GM12875 (cell line): ENCODE data around the gene CCSAP.

Experiments used
- H3K4me3 ChIP-seq: one replicate; pipeline ENCODE4 v1.5.1; 2011; ENCODE audit warnings: low read depth, low read length, control low read depth
- TF ChIP-seq, protein P1 (sequence below): IDR thresholded peaks from 2 replicates; pipeline ENCODE4 v1.5.1; 2011; ENCODE audit warnings: low read depth, mild to moderate bottlenecking, control low read depth, inconsistent platforms, low read length, moderate library complexity, borderline replicate concordance; ENCODE audit not compliant: insufficient read depth

Gene CCSAP, protein sequence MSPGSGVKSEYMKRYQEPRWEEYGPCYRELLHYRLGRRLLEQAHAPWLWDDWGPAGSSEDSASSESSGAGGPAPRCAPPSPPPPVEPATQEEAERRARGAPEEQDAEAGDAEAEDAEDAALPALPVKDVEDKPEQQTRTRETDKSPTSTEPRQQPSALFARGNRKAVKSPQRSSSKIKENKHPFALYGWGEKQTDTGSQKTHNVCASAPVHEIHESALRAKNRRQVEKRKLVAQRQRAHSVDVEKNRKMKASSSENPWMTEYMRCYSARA

DNA sequence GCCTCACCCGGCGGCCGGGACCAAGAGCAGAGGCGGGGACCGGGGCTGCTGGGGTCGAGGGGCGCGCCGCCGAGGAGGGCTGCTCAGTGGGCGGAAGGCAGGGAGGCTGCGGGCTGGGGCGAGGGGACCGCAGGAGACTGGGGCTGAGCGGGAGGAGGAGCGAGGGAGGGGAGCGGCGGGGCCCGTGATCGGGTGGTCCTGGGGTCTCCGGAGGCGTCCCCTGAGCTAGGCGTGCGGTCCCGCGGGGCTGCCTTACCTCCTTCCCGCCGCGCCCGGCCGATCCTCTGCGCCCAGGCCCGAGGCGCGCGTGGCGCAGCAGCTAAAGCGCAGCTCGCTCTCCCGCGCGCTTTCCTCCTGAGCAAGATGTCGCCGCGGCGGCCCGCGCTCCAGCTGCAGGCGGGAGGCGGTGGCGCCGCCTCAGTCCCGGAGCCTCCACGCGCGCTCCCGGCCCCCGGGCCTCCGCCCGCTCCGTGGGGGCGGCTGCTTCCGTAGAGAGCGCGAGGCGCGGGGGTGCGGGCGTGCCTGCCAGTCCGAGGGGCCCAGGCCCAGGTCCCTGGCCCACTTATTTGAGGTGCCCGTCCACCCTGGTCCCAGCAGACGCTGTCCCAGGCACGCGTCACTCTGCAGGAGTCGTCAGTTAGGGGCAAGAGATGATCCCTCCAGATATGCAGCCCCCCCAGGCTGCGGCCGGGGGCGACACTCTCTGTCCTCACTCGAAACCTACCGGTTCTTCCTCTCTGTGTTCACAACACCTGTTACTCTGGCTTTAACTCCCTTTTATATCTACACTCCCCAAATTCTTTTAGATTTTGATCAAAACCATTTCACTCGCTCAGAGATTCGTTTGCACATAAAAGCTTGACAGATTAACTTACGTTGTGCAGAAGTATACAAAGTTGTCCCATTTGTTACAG, at the start of gene CCSAP:
Gene CCSAP, minus strand, starts transcription at position 392 of the 914 bp plus-strand sequence. CDS start 582 bp downstream, outside the sequence.
- peak within 1 kb of the TSS; percentile 91 for H3K4me3 ChIP-seq
- TF ChIP-seq, protein P1, sequence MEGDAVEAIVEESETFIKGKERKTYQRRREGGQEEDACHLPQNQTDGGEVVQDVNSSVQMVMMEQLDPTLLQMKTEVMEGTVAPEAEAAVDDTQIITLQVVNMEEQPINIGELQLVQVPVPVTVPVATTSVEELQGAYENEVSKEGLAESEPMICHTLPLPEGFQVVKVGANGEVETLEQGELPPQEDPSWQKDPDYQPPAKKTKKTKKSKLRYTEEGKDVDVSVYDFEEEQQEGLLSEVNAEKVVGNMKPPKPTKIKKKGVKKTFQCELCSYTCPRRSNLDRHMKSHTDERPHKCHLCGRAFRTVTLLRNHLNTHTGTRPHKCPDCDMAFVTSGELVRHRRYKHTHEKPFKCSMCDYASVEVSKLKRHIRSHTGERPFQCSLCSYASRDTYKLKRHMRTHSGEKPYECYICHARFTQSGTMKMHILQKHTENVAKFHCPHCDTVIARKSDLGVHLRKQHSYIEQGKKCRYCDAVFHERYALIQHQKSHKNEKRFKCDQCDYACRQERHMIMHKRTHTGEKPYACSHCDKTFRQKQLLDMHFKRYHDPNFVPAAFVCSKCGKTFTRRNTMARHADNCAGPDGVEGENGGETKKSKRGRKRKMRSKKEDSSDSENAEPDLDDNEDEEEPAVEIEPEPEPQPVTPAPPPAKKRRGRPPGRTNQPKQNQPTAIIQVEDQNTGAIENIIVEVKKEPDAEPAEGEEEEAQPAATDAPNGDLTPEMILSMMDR = no peak

DNA sequence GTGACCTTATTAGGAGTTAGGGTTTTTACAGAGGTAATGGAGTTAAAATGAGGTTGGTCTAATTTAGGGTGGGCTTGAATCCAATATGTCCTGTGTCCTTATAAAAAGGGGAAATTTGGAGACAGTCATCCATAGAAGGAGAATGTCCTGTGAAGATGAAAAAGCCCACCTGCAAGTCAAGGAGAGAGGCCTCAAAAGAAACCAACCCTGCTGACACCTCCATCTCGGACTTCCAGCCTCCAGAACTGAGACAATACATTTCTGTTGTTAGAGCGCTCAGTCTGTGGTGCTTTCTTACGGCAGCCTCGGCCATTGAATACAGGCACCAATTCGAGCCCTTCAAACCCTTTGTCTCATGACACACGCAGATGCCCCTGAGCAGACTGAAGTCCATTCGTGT, 47.3 kb upstream of the CCSAP start:
- TF ChIP-seq, protein P1 = no peak
- no peak overlapping the region for H3K4me3 ChIP-seq

DNA sequence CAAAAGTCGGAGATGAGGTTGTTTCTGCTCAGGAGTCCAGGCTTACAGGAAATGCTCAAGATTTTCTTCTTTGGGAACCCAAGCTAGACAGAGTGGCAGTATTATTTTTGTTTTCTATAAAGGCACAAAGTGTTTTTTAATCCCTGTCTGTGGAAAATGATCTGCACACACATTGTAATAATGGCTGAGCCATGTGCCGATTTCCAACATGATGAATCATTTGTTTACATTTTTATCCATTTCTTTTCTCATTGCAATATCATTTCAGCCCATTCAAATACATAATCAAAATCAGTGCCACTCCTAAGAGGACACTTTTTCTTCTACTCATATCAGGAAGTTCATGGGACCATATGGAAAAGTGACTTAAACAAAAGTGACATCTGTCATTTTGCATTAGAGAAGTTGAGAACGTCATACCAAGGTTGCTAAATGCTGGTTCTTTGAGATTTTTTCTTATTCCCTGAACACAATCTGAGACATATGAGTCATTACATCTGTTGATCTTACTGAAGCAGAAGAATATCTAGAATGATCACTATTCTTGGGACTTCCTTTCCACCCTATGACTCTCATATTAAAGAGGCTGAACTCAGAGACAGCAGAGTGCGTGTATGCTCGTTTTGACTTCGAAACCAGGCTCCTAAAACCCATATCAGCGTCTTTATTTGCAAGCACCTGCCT, 46.2 kb upstream of the CCSAP start:
- no peak overlapping the region for H3K4me3 ChIP-seq
- TF ChIP-seq, protein P1 = no peak

DNA sequence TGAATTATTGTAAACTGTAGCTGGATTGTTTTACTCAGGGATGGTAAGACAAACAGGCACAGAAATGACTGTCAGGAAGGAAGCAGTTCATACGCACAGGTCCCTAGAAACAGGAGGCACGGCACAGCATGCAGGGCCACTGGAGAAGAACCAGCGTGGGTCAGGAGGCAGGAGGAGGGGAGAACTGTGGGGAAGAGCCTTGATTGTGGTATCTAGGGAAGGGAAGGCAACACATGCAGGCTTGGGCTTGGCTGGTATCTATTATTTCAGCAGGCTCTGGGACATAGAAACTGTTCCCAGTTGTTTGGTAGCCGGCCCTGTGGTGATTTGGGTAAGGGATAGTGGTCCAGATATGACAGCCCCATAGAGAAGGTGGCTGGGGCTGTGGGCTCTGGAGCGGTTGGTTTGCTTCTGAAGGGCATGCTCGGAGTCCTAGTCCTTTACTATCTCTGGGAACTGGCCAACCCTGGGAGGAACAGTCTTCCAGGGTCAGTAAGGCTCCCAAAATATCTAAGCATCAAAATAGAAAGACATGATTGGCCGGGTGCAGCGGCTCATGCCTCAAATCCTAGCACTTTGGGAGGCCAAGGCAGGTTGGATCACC, 43.1 kb upstream of the CCSAP start:
- no peak overlapping the region for H3K4me3 ChIP-seq
- TF ChIP-seq, protein P1 = no peak

DNA sequence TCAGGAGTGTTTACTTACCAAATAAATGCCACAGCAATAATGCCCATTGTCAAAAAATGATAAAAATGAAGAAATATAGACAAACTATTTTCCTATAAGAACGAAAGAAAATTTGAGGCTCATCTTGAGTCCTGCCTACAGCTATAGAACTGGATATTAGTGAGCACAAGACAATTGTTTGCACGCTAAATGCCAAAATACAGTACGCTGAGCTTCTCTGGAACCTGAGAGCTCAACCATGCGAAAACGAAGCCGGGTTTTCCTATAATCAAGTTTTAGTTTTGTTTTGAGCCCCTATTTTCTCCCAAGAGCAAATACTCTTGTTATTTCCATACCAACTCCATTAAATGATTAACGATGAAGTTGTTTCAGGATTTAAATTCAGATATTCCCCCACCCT, 42.0 kb upstream of the CCSAP start:
- H3K4me3 ChIP-seq = no peak overlapping the region
- TF ChIP-seq, protein P1 = no peak

DNA sequence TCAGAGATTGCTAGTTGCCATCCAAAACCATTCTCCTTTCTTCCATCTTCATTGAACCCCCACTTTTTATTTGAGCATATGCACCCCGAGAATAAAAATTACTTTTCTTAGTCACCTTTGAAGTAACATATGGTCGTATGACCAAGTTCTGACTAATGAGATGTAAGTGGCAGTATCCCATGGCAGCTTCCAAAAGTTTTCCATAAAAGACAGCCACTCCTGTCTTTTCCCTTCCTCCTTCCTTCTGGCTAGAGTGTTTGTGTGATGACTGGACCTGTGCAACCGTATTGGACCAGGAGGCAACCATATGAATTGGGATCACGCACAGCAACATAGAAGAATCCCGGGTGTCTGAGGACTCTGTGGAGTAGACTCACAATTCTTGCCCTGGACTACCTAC, 41.1 kb upstream of the CCSAP start:
- TF ChIP-seq, protein P1 = no peak
- no peak overlapping the region for H3K4me3 ChIP-seq
